GM13976 (cell line): Measurements from ENCODE around the gene IL1F10.

Source experiments
- DNase-seq: peaks from one replicate; pipeline ENCODE4 v3.0.0; 2012; ENCODE audit warnings: low spot score
- CTCF ChIP-seq: IDR thresholded peaks from 2 replicates; pipeline ENCODE4 v1.5.1; 2012; ENCODE audit warnings: borderline replicate concordance, mild to moderate bottlenecking; ENCODE audit not compliant: insufficient read depth; ENCODE audit errors: extremely low read depth, missing control alignments, control extremely low read depth
- in situ Hi-C: fragments of 300-500 bp; cut with MboI; formaldehyde crosslinking; loops from one replicate; pipeline ENCODE4 v1.12.0; 2022; ENCODE audit warnings: low sequenced_read_pairs, mixed read lengths, inconsistent platforms; ENCODE audit not compliant: unreplicated experiment

IL1F10 gene

GRCh38 chr2:113122364-113122763 is 54.6 kb downstream of the IL1F10 start:
- no peak for DNase-seq
- no peak for TF ChIP-seq CTCF
- in situ Hi-C loops, result no loop called here

- TF ChIP-seq CTCF, result no peak
- in situ Hi-C loops, result no loop called here
- DNase-seq, result no peak
Measured at GRCh38 chr2:113123726-113124125, 56.0 kb downstream of the IL1F10 start.

- in situ Hi-C loops, result no loop called here
- no peak for DNase-seq
- no peak for TF ChIP-seq CTCF
Measured at GRCh38 chr2:113124181-113124961, 56.6 kb downstream of the IL1F10 start.
